ENCODE results near the gene JMJD6.

- TF ChIP-seq CTCF (IDR thresholded peaks at IDR 0.05) (no peak), POLR2A (IDR thresholded peaks at IDR 0.05) (no peak)
These were observed 50.8 kb downstream of the JMJD6 start for GRCh38 chr17:76675648-76676047.

Data from adrenal gland (tissue), 5 donors.